Neuron (in vitro differentiated cells): ENCODE results near the gene KDM4B.

Experiments used
- H2AFZ ChIP-seq: one replicate; pipeline ENCODE4 v1.6.1; 2013; ENCODE audit warnings: low read depth, mild to moderate bottlenecking, inconsistent platforms, low read length, moderate library complexity
- H3K27me3 ChIP-seq: one replicate; pipeline ENCODE4 v1.6.1; 2013; ENCODE audit warnings: low read length; ENCODE audit not compliant: insufficient read depth
- H3K36me3 ChIP-seq: one replicate; pipeline ENCODE4 v1.6.1; 2013; ENCODE audit warnings: low read length; ENCODE audit not compliant: insufficient read depth
- H3K4me1 ChIP-seq: one replicate; pipeline ENCODE4 v1.6.1; 2013; ENCODE audit warnings: low read length; ENCODE audit not compliant: insufficient read depth
- H3K4me3 ChIP-seq: 2 replicates; pipeline ENCODE4 v1.5.1; 2013; ENCODE audit warnings: mild to moderate bottlenecking, low read length, moderate library complexity
- H3K9me3 ChIP-seq: one replicate; pipeline ENCODE4 v1.6.1; 2013; ENCODE audit warnings: low read length

The KDM4B gene

DNA sequence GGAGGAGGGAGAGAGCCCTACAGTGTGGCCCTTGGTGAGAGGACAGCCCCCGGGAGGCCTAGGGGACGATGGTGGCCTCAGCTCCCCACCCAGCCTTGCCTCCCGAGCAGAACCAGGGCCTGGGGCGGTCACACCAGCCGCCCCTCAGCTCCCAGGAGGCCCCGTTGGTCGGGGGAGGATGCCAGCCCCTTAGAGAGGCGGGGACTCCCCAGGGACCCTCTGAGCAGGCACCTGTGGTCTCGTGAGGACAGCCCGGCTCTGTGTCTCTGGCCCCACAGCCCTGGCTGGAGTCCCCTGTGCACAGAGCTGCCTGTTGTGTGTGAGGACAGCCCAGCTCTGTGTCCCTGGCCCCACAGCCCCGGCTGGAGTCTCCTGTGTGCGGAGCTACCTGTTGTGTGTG, 158.8 kb downstream of the KDM4B start:
- H3K36me3 ChIP-seq = peaks cover 18% of the 10 kb centered on the region
- no peaks in the 10 kb centered on the region for H3K9me3 ChIP-seq
- peaks cover 52% of the 10 kb centered on the region for H3K4me1 ChIP-seq
- no peaks in the 10 kb centered on the region for H3K27me3 ChIP-seq
- no peak overlapping the region for H2AFZ ChIP-seq
- H3K4me3 ChIP-seq = no peak overlapping the region

GRCh38 chr19:5128251-5128935, 159.5 kb downstream of the KDM4B start:
- Histone ChIP-seq H3K4me3 (no peak overlapping the region), H3K27me3 (no peaks in the 10 kb centered on the region), H3K9me3 (no peaks in the 10 kb centered on the region), H3K4me1 (peaks cover 53% of the 10 kb centered on the region), H3K36me3 (peaks cover 17% of the 10 kb centered on the region), H2AFZ (no peak overlapping the region)

GRCh38 chr19:5128936-5129389, 160.1 kb downstream of the KDM4B start:
- Histone ChIP-seq H3K4me1 (peaks cover 53% of the 10 kb centered on the region), H3K4me3 (no peak overlapping the region), H3K9me3 (no peaks in the 10 kb centered on the region), H2AFZ (no peak overlapping the region), H3K36me3 (peaks cover 21% of the 10 kb centered on the region), H3K27me3 (no peaks in the 10 kb centered on the region)

DNA sequence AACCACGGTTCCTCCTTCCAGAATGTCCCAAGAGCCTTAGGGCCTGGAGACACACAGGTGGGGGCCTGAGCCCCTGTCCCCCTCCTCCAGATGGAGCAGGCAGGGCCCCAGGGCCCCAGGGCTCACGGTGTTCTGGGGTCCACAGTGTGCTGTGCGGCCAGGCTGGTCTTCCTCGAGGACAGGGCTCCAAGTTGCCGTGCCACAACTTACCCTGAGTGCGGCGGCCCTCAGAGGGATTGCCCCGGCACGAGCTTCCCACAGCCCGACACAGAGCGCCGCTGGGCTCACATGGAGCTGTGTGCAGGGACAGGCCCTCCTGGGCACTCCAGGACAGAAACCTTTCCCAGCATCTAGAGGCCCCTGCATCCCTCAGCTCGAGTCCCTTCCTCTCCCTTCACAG, 160.8 kb downstream of the KDM4B start:
- H3K4me1 ChIP-seq = peaks cover 53% of the 10 kb centered on the region

DNA sequence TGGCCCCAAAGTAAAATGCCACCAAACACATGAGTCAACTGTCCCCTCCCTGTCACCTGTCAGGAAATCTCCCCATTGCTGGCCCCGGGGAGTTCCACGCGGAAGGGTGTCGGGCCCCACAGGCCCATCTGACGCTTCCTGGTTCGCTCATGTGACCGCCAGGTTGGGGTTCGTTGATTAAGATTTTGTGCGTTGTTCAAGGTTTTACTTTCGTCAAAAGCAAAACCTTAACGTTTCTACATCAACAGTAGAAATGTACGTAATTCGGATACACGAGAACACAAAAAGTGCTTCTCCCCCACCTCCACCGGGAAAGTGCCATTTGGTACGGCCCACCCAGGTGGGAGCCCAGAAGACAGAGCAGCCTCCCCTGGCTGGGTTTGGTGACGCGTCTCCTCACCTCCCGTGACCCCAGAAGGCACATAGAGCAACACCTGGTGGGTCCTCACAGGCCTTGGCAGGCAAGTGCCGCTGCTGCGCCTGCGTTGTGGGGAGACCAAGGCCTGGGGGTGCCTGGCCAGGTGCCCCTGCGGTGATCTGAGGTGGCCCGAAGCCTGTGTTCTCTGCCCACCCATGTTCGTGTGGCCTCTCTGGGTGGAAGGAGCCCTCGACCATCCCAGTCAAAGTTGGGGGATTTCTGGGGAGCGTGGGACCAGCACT, 161.6 kb downstream of the KDM4B start:
- Histone ChIP-seq H3K9me3 (no peaks in the 10 kb centered on the region), H3K4me1 (peaks cover 50% of the 10 kb centered on the region), H2AFZ (no peak overlapping the region)

More for the DNA sequence above, 160.8 kb downstream of the KDM4B start:
- peaks cover 28% of the 10 kb centered on the region for H3K36me3 ChIP-seq
- no peaks in the 10 kb centered on the region for H3K9me3 ChIP-seq
- H2AFZ ChIP-seq = no peak overlapping the region
- H3K27me3 ChIP-seq = no peaks in the 10 kb centered on the region
- H3K4me3 ChIP-seq = no peak overlapping the region

GRCh38 chr19:5131031-5131505, 162.2 kb downstream of the KDM4B start:
- peaks cover 46% of the 10 kb centered on the region for H3K4me1 ChIP-seq
- H3K36me3 ChIP-seq = peaks cover 37% of the 10 kb centered on the region
- no peak overlapping the region for H3K4me3 ChIP-seq
- no peak overlapping the region for H2AFZ ChIP-seq
- H3K27me3 ChIP-seq = no peaks in the 10 kb centered on the region
- no peaks in the 10 kb centered on the region for H3K9me3 ChIP-seq

More for the DNA sequence above, 161.6 kb downstream of the KDM4B start:
- no peaks in the 10 kb centered on the region for H3K27me3 ChIP-seq
- no peak overlapping the region for H3K4me3 ChIP-seq
- peaks cover 31% of the 10 kb centered on the region for H3K36me3 ChIP-seq

DNA sequence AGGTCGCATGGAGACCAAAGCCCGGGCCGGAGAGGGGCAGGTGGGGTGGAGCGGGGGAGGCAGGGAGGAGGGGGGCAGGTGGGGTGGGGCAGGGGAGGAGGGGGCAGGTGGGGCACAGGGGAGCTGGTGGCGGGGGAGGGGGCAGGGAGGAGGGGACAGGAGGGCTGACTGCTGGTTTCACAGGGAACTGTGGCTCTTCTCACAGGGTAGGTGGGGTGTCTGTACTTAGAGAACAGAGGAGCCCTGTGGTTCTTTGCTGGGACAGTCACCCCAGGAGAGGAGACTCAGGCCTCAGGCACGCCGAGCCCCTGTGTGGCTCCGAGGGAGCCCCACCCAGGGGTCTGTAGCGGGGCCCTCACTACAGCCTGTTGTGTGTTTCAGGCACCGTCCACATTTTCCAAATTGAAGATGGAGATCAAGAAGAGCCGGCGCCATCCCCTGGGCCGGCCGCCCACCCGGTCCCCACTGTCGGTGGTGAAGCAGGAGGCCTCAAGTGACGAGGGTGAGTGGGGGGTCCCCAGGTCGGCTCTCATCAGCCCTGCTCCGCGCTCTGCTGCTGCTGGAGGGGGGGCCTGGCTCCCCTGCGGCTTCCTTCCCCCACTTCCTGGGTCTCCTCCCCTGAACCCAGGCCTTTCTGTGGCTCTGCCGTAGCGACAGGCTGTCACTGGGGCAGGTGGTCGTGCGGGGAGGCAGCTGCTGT, 162.7 kb downstream of the KDM4B start:
- Histone ChIP-seq H3K27me3 (no peaks in the 10 kb centered on the region), H3K4me3 (no peak overlapping the region), H2AFZ (no peak overlapping the region), H3K4me1 (peaks cover 41% of the 10 kb centered on the region), H3K36me3 (peaks cover 40% of the 10 kb centered on the region), H3K9me3 (no peaks in the 10 kb centered on the region)

GRCh38 chr19:5132206-5132560, 163.3 kb downstream of the KDM4B start:
- Histone ChIP-seq H3K4me1 (peaks cover 37% of the 10 kb centered on the region), H3K4me3 (no peak overlapping the region), H3K9me3 (no peaks in the 10 kb centered on the region), H3K27me3 (no peaks in the 10 kb centered on the region), H2AFZ (no peak overlapping the region), H3K36me3 (peaks cover 45% of the 10 kb centered on the region)

DNA sequence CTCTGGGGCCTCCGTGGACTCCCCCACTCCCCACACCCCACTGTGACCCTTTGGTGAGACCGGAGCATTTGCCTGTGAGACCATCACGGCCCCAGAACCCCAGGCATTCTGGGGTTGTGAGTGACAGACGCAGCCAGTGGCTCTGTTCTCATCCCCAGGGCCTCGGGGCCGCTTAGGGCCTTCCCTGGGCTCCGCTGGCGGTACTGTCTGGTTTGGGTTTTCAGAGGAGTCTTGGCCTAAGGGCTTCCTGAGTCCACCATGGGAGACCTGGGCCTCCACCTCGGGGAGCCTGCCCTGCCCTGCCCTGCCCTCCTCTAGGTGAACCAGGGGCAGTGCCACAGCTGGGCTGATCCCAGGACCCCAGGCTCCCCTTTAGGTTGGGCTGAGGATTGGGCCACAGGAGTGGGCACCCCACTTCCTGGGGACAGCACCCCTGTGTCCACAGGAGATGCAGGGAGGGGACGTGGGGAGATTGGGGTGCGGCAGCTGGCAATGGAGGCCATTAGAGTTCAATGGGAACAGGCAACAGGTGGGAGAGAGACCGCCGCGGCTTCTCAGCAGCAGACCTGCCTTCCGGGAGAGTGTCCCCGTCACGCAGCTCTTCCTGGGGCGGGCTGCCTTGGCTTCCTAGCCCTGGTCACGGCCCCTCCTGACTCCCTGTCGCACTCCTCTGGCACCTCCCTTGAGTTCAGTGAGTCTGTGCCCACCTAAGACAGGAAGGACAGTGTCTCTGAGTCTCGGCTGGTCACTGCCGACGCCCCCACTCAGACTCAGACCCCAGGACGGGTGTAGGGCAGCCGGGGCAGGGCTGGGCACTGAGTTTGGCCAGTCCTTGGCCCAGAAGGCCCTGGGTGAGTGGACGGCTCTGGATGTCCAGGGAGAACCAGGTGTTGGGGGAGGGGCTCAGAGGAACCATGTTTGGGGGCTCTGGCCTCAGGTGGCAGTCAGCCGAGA, 164.1 kb downstream of the KDM4B start:
- Histone ChIP-seq H3K27me3 (no peaks in the 10 kb centered on the region), H3K36me3 (peaks cover 52% of the 10 kb centered on the region), H2AFZ (no peak overlapping the region), H3K4me3 (no peak overlapping the region), H3K9me3 (no peaks in the 10 kb centered on the region), H3K4me1 (peaks cover 29% of the 10 kb centered on the region)

GRCh38 chr19:5133986-5134595, 165.2 kb downstream of the KDM4B start:
- Histone ChIP-seq H3K4me1 (peaks cover 19% of the 10 kb centered on the region), H2AFZ (no peak overlapping the region), H3K9me3 (no peaks in the 10 kb centered on the region), H3K36me3 (peaks cover 61% of the 10 kb centered on the region), H3K4me3 (no peak overlapping the region), H3K27me3 (no peaks in the 10 kb centered on the region)

GRCh38 chr19:5134691-5135090, 165.8 kb downstream of the KDM4B start:
- Histone ChIP-seq H3K4me3 (no peak overlapping the region), H3K27me3 (no peaks in the 10 kb centered on the region), H3K4me1 (peaks cover 17% of the 10 kb centered on the region), H2AFZ (no peak overlapping the region), H3K9me3 (no peaks in the 10 kb centered on the region), H3K36me3 (peaks cover 65% of the 10 kb centered on the region)
